GM23248 (cell line): Measurements from ENCODE around the gene LEF1.

Experiments used
- EZH2 ChIP-seq: fragments of 200-600 bp; sonication (generic); IDR thresholded peaks from 2 replicates; pipeline ENCODE4 v1.6.1; 2018; ENCODE audit warnings: antibody characterized with exemption, mild to moderate bottlenecking; ENCODE audit not compliant: insufficient read depth, poor library complexity, severe bottlenecking
- EZH2phosphoT487 ChIP-seq: fragments of 200-600 bp; sonication (generic); IDR thresholded peaks from 2 replicates; pipeline ENCODE4 v1.6.1; 2018; ENCODE audit warnings: antibody characterized with exemption, moderate library complexity, mild to moderate bottlenecking, low read depth; ENCODE audit not compliant: insufficient read depth

- no peak for TF ChIP-seq EZH2phosphoT487
- TF ChIP-seq EZH2: no peak
Observed at GRCh38 chr4:108013327-108013726, 155.4 kb downstream of the LEF1 start.
